WTC11 (cell line): ENCODE data around the gene SLC30A4.

Experiments
- ELF4 ChIP-seq: sonication (generic); formaldehyde crosslinking; IDR thresholded peaks from 2 replicates; pipeline ENCODE4 v1.8.1; 2022; ENCODE audit warnings: low read depth, mild to moderate bottlenecking, moderate library complexity, missing genetic modification reagents
- NR1H2 ChIP-seq: sonication (generic); formaldehyde crosslinking; IDR thresholded peaks from 2 replicates; pipeline ENCODE4 v1.9.0; 2021; ENCODE audit warnings: mild to moderate bottlenecking, moderate library complexity, missing genetic modification reagents
- SMAD4 ChIP-seq: sonication (generic); formaldehyde crosslinking; IDR thresholded peaks from 2 replicates; pipeline ENCODE4 v1.8.0; 2022; ENCODE audit warnings: mild to moderate bottlenecking, missing genetic modification reagents
- ZBTB21 ChIP-seq: sonication (generic); formaldehyde crosslinking; IDR thresholded peaks from 2 replicates; pipeline ENCODE4 v1.8.1; 2023; ENCODE audit warnings: mild to moderate bottlenecking, missing genetic modification reagents, borderline replicate concordance
- TF ChIP-seq, protein P1 (sequence below): sonication (generic); formaldehyde crosslinking; IDR thresholded peaks from 2 replicates; pipeline ENCODE4 v1.8.1; 2022; ENCODE audit warnings: mild to moderate bottlenecking, moderate library complexity, missing genetic modification reagents
- TF ChIP-seq, protein P2 (sequence below): fragments of 200-600 bp; IDR thresholded peaks from 2 replicates; pipeline ENCODE4 v1.8.0; 2022; ENCODE audit warnings: antibody characterized with exemption
- TF ChIP-seq, protein P3 (sequence below): sonication (generic); formaldehyde crosslinking; IDR thresholded peaks from 2 replicates; pipeline ENCODE4 v1.8.0; 2022; ENCODE audit warnings: mild to moderate bottlenecking, missing genetic modification reagents
- TF ChIP-seq, protein P4 (sequence below): sonication (generic); formaldehyde crosslinking; IDR thresholded peaks from 2 replicates; pipeline ENCODE4 v1.8.1; 2023; ENCODE audit warnings: mild to moderate bottlenecking, missing genetic modification reagents, moderate library complexity
- TF ChIP-seq, protein P5 (sequence below): sonication (generic); formaldehyde crosslinking; IDR thresholded peaks from 2 replicates; pipeline ENCODE4 v1.8.1; 2022; ENCODE audit warnings: low read depth, mild to moderate bottlenecking, moderate library complexity, missing genetic modification reagents, borderline replicate concordance
- TF ChIP-seq, protein P6 (sequence below): fragments of 250-450 bp; sonication (Bioruptor Pico); IDR thresholded peaks from 2 replicates; pipeline ENCODE4 v1.9.0; 2021; ENCODE audit warnings: mild to moderate bottlenecking
- TF ChIP-seq, protein P7 (sequence below): sonication (generic); formaldehyde crosslinking; IDR thresholded peaks from 2 replicates; pipeline ENCODE4 v1.8.0; 2022; ENCODE audit warnings: missing genetic modification reagents

DNA sequence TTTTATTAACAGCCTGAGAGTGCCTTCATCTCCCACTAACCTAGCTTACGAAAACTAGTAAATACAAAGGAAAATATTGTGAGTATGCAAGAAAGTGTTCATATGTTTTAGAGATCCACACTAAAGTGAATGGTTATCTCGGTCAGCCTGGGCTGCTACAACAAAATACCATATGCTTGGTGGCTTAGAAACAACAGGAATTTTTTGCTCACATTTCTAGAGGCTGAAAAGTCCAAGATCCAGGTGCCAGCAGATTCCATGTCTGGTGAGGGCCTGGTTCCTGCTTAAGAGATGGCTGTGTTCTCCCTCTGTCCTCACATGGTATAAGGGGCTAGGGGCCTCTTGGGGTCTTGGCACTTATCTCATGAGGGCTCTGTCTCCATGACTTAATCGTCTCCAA lies 20.5 kb upstream of the SLC30A4 start:
- TF ChIP-seq, protein P1, sequence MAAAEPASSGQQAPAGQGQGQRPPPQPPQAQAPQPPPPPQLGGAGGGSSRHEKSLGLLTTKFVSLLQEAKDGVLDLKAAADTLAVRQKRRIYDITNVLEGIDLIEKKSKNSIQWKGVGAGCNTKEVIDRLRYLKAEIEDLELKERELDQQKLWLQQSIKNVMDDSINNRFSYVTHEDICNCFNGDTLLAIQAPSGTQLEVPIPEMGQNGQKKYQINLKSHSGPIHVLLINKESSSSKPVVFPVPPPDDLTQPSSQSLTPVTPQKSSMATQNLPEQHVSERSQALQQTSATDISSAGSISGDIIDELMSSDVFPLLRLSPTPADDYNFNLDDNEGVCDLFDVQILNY (CRISPR knock-in tag), result no peak
- TF ChIP-seq, protein P2, sequence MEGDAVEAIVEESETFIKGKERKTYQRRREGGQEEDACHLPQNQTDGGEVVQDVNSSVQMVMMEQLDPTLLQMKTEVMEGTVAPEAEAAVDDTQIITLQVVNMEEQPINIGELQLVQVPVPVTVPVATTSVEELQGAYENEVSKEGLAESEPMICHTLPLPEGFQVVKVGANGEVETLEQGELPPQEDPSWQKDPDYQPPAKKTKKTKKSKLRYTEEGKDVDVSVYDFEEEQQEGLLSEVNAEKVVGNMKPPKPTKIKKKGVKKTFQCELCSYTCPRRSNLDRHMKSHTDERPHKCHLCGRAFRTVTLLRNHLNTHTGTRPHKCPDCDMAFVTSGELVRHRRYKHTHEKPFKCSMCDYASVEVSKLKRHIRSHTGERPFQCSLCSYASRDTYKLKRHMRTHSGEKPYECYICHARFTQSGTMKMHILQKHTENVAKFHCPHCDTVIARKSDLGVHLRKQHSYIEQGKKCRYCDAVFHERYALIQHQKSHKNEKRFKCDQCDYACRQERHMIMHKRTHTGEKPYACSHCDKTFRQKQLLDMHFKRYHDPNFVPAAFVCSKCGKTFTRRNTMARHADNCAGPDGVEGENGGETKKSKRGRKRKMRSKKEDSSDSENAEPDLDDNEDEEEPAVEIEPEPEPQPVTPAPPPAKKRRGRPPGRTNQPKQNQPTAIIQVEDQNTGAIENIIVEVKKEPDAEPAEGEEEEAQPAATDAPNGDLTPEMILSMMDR, result no peak
- TF ChIP-seq, protein P3, sequence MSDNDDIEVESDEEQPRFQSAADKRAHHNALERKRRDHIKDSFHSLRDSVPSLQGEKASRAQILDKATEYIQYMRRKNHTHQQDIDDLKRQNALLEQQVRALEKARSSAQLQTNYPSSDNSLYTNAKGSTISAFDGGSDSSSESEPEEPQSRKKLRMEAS (CRISPR knock-in tag), result no peak
- no peak for TF ChIP-seq ELF4 (CRISPR knock-in tag)
- TF ChIP-seq, protein P4, sequence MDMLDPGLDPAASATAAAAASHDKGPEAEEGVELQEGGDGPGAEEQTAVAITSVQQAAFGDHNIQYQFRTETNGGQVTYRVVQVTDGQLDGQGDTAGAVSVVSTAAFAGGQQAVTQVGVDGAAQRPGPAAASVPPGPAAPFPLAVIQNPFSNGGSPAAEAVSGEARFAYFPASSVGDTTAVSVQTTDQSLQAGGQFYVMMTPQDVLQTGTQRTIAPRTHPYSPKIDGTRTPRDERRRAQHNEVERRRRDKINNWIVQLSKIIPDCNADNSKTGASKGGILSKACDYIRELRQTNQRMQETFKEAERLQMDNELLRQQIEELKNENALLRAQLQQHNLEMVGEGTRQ (CRISPR knock-in tag), result no peak
- TF ChIP-seq, protein P5, sequence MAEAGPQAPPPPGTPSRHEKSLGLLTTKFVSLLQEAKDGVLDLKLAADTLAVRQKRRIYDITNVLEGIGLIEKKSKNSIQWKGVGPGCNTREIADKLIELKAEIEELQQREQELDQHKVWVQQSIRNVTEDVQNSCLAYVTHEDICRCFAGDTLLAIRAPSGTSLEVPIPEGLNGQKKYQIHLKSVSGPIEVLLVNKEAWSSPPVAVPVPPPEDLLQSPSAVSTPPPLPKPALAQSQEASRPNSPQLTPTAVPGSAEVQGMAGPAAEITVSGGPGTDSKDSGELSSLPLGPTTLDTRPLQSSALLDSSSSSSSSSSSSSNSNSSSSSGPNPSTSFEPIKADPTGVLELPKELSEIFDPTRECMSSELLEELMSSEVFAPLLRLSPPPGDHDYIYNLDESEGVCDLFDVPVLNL (CRISPR knock-in tag), result no peak
- TF ChIP-seq, protein P6, sequence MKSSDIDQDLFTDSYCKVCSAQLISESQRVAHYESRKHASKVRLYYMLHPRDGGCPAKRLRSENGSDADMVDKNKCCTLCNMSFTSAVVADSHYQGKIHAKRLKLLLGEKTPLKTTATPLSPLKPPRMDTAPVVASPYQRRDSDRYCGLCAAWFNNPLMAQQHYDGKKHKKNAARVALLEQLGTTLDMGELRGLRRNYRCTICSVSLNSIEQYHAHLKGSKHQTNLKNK (CRISPR knock-in tag), result no peak
- no peak for TF ChIP-seq SMAD4 (CRISPR knock-in tag)
- TF ChIP-seq, protein P7, sequence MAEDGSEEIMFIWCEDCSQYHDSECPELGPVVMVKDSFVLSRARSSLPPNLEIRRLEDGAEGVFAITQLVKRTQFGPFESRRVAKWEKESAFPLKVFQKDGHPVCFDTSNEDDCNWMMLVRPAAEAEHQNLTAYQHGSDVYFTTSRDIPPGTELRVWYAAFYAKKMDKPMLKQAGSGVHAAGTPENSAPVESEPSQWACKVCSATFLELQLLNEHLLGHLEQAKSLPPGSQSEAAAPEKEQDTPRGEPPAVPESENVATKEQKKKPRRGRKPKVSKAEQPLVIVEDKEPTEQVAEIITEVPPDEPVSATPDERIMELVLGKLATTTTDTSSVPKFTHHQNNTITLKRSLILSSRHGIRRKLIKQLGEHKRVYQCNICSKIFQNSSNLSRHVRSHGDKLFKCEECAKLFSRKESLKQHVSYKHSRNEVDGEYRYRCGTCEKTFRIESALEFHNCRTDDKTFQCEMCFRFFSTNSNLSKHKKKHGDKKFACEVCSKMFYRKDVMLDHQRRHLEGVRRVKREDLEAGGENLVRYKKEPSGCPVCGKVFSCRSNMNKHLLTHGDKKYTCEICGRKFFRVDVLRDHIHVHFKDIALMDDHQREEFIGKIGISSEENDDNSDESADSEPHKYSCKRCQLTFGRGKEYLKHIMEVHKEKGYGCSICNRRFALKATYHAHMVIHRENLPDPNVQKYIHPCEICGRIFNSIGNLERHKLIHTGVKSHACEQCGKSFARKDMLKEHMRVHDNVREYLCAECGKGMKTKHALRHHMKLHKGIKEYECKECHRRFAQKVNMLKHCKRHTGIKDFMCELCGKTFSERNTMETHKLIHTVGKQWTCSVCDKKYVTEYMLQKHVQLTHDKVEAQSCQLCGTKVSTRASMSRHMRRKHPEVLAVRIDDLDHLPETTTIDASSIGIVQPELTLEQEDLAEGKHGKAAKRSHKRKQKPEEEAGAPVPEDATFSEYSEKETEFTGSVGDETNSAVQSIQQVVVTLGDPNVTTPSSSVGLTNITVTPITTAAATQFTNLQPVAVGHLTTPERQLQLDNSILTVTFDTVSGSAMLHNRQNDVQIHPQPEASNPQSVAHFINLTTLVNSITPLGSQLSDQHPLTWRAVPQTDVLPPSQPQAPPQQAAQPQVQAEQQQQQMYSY, result no peak
- TF ChIP-seq NR1H2 (CRISPR knock-in tag), result no peak
- TF ChIP-seq ZBTB21 (CRISPR knock-in tag), result no peak
